ENCODE data around the gene UNKL. TPM values are rescaled to one million over a fixed set of nuclear protein-coding genes. Genes with fewer than 3 reads are reported as not detected.

UNKL gene
- total RNA-seq, 1 donor from 2014 or later, result 31.5 TPM

DNA sequence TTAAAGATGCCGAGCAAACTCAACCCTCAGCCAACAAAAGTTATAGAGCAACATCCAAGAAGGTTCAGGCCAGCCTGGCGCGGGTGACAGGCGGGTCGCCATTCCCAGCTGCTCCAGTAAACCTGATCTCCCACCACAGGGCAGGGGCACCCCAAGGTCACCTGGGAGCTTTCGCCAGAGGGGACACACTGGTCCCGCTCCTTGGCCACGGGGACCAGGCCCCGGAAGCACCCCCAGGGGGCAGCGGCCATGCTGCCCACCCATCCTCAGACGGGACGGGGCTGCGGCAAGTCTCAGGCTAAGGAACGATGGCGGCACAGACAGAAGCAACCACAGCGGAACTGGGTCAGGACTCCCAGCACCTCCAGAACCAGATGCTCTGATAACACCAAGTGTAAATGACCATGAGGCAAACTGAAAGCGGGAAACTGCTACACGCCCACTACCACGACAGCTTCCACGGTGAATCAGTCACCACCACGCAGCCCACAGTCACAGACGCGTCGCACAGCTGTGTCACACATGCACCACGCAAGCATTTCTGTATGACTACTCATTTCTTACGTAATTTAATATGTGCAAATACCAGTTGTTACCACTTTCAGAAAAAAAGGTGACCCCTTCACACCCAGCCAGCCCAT, 44.0 kb upstream of the UNKL start:
- Mint-ChIP-seq H3K27ac (no peak overlapping the region), H3K4me1 (ENCODE audit: low read depth) (no peaks in the 10 kb centered on the region), H3K27me3 (no peaks in the 10 kb centered on the region), H3K4me3 (ENCODE audit: low read depth) (no peak overlapping the region), H3K9me3 (ENCODE audit: low read depth) (no peaks in the 10 kb centered on the region), H3K36me3 (ENCODE audit: insufficient read depth) (no peaks in the 10 kb centered on the region)
- DNase-seq (ENCODE audit: low spot score, unreplicated experiment), result no peak
- TF ChIP-seq, protein P1, sequence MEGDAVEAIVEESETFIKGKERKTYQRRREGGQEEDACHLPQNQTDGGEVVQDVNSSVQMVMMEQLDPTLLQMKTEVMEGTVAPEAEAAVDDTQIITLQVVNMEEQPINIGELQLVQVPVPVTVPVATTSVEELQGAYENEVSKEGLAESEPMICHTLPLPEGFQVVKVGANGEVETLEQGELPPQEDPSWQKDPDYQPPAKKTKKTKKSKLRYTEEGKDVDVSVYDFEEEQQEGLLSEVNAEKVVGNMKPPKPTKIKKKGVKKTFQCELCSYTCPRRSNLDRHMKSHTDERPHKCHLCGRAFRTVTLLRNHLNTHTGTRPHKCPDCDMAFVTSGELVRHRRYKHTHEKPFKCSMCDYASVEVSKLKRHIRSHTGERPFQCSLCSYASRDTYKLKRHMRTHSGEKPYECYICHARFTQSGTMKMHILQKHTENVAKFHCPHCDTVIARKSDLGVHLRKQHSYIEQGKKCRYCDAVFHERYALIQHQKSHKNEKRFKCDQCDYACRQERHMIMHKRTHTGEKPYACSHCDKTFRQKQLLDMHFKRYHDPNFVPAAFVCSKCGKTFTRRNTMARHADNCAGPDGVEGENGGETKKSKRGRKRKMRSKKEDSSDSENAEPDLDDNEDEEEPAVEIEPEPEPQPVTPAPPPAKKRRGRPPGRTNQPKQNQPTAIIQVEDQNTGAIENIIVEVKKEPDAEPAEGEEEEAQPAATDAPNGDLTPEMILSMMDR (IDR thresholded peaks at IDR 0.05; ENCODE audit: unreplicated experiment), result no peak

DNA sequence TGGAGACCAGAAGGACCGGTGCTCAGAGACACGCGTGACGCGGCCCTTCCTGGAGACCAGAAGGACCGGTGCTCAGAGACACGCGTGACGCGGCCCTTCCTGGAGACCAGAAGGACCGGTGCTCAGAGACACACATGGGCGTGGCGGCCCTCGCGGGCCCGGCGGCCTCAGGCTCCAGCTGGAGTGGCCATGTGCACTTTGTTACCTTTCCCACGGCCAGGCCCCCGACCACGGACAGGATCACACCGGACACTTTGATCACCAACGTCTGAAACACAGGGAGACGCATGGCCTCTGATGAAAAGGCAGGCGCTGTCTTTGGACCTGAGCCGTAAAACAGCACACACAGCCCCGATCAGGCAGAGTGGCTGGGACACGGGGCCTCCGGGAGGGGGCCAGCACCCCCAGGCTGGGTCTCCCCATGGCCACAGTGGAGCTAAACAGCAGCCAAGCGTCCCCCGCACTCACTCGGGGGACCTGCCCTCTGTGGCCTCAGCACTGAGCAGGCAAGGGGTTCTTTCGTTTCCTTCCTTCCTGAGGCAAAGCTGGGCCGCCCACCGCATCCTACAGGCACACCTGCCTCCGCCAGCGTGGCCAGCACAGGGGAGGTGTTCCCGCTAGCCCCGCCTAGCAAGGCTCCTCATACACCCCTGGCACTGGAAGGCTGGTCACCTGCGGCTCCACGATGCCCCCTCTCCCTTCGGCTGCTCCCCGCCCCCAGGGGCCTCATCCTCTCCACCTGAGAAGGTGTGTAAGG, 43.2 kb upstream of the UNKL start:
- Mint-ChIP-seq H3K4me1 (ENCODE audit: low read depth) (no peaks in the 10 kb centered on the region), H3K4me3 (ENCODE audit: low read depth) (no peak overlapping the region), H3K9me3 (ENCODE audit: low read depth) (no peaks in the 10 kb centered on the region), H3K36me3 (ENCODE audit: insufficient read depth) (no peaks in the 10 kb centered on the region), H3K27me3 (no peaks in the 10 kb centered on the region), H3K27ac (no peak overlapping the region)
- no peak for DNase-seq (ENCODE audit: low spot score, unreplicated experiment)
- TF ChIP-seq, protein P1 (IDR thresholded peaks at IDR 0.05; ENCODE audit: unreplicated experiment), result no peak

DNA sequence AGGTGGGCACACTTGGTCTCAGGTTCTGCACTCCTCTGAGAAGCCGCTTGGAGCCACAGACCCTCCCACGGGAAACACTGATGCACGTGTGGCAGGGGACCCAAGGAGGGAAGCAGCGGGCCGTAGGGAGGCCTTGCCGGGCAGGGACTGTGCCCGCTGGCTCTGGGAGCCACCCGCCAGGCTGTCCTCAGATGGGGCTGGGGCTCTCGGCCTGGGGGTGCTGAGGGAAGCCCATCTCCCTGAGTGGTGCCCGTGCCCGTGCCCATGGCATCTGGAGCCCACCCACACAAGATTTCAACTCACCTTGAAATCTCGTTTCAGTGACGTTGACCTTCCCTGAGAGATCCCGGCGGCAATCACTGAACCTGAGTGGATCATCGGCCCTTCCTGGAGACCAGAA, 42.4 kb upstream of the UNKL start:
- TF ChIP-seq, protein P1 (IDR thresholded peaks at IDR 0.05; ENCODE audit: unreplicated experiment), result no peak
- H3K4me1 Mint-ChIP-seq (ENCODE audit: low read depth), result no peaks in the 10 kb centered on the region
- H3K9me3 Mint-ChIP-seq (ENCODE audit: low read depth), result no peaks in the 10 kb centered on the region
- H3K27me3 Mint-ChIP-seq, result no peaks in the 10 kb centered on the region
- DNase-seq (ENCODE audit: low spot score, unreplicated experiment), result no peak
- H3K36me3 Mint-ChIP-seq (ENCODE audit: insufficient read depth), result no peaks in the 10 kb centered on the region
- no peak overlapping the region for H3K4me3 Mint-ChIP-seq (ENCODE audit: low read depth)
- H3K27ac Mint-ChIP-seq, result no peak overlapping the region

DNA sequence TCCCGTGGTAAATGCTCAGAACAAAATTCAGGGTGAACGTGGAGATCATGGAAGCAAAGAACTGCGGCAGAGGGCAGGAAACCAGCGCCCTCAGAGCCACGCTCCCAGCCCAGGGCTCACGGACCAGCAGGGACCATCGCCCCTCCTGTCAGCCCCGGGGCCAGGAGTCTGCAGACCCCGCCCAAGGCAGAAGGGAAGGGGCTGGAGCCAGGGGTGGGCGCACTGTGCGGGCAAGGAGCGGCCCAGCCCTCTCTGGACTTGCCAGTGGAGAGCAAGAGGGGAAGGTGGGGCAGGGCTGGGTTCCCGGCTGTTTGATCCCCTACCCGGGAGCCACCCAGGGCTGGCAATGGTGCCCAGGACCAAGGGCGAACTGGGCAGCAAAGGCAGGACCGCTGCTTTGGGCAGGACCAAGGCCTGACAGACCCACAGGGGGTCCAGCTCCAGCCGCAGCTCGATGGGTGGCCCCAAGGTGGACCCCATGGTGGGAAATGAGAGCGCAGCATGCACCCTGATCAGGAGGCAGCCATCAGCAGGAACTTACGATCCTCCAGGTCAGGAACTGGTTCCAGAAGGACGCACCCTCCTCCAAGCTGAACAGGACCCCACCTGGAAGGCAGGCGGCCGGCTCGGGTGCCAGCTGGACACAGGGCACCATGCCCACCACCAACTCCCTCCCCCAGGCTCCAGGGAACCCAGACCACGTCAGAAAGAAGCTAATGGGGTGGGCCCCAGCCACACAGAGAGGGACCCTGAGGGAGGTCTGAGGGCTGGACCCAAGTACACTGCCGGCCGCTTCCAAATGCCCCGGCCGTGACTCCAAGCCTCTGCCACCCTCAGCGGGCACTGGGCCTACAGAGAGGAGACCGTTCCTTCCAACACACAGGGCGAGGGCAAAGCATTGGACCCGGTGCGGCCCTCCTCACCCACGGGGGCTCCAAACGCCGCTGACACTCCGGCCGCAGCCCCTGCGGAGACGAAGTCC, 41.0 kb upstream of the UNKL start:
- Mint-ChIP-seq H3K27ac (no peak overlapping the region), H3K4me3 (ENCODE audit: low read depth) (no peak overlapping the region), H3K4me1 (ENCODE audit: low read depth) (no peaks in the 10 kb centered on the region), H3K9me3 (ENCODE audit: low read depth) (no peaks in the 10 kb centered on the region), H3K36me3 (ENCODE audit: insufficient read depth) (peaks cover 2% of the 10 kb centered on the region), H3K27me3 (no peaks in the 10 kb centered on the region)
- no peak for DNase-seq (ENCODE audit: low spot score, unreplicated experiment)
- TF ChIP-seq, protein P1 (IDR thresholded peaks at IDR 0.05; ENCODE audit: unreplicated experiment), result no peak

DNA sequence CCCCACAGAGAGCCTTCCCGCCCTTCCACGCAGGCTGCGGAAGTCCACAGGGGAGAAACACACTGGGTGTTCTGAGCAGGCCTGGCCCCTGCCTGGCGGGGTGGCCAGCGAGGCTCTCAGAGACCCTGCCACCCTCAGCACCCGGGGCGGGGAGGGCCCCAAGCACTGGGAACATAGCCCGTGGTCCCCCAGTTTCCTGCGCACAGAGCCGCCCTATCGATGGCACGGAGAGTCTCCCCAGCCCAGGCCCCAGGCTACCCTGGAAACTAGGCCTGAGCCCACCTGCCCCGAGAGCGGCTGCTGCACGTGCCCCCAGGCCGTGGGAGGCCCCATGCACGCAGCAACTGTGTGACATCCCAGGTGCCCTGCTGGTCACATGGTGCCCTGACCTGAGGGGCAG, 40.1 kb upstream of the UNKL start:
- no peaks in the 10 kb centered on the region for H3K4me1 Mint-ChIP-seq (ENCODE audit: low read depth)
- H3K36me3 Mint-ChIP-seq (ENCODE audit: insufficient read depth), result peaks cover 2% of the 10 kb centered on the region
- no peaks in the 10 kb centered on the region for H3K9me3 Mint-ChIP-seq (ENCODE audit: low read depth)
- no peak overlapping the region for H3K4me3 Mint-ChIP-seq (ENCODE audit: low read depth)
- DNase-seq (ENCODE audit: low spot score, unreplicated experiment), result no peak
- TF ChIP-seq, protein P1 (IDR thresholded peaks at IDR 0.05; ENCODE audit: unreplicated experiment), result no peak
- H3K27ac Mint-ChIP-seq, result no peak overlapping the region
- no peaks in the 10 kb centered on the region for H3K27me3 Mint-ChIP-seq
